Osteoblast (primary cell): ENCODE measurements around the gene UBL3. TPM values are rescaled to one million over a fixed set of nuclear protein-coding genes. Genes with fewer than 3 reads are reported as not detected.
A peak's percentile ranks its signal among the peaks of the same experiment; 100 is the strongest.

ENCODE experiments used
- DNase-seq: peaks from one replicate; pipeline ENCODE4 v3.0.0; 2011; ENCODE audit warnings: low spot score, mixed read lengths; ENCODE audit not compliant: insufficient read length; ENCODE audit errors: missing footprints
- H2AFZ ChIP-seq: 2 replicates; pipeline ENCODE4 v1.6.0; 2011; ENCODE audit warnings: mild to moderate bottlenecking, low read length
- H3K27ac ChIP-seq: 2 replicates; pipeline ENCODE4 v1.5.1; 2011; ENCODE audit warnings: mild to moderate bottlenecking, low read depth, low read length, moderate library complexity
- H3K27me3 ChIP-seq: 2 replicates; pipeline ENCODE4 v1.6.0; 2012; ENCODE audit warnings: mild to moderate bottlenecking, control low read depth, inconsistent platforms, low read length, moderate library complexity; ENCODE audit not compliant: insufficient read depth
- H3K36me3 ChIP-seq: 2 replicates; pipeline ENCODE4 v1.5.1; 2011; ENCODE audit warnings: mild to moderate bottlenecking, low read length, control low read depth, moderate library complexity; ENCODE audit not compliant: insufficient read depth
- H3K4me1 ChIP-seq: 2 replicates; pipeline ENCODE4 v1.5.1; 2011; ENCODE audit warnings: mild to moderate bottlenecking, low read length, control low read depth, moderate library complexity; ENCODE audit not compliant: insufficient read depth
- H3K4me2 ChIP-seq: 2 replicates; pipeline ENCODE4 v1.6.0; 2011; ENCODE audit warnings: mild to moderate bottlenecking, low read length; ENCODE audit not compliant: insufficient read depth
- H3K4me3 ChIP-seq: fragments of 200-600 bp; sonication (generic); 3 replicates; pipeline ENCODE4 v1.5.1; 2012; ENCODE audit warnings: mild to moderate bottlenecking, low read length, inconsistent platforms; ENCODE audit not compliant: insufficient read depth
- H3K79me2 ChIP-seq: 2 replicates; pipeline ENCODE4 v1.6.0; 2012; ENCODE audit warnings: mild to moderate bottlenecking, low read length, control low read depth, inconsistent platforms; ENCODE audit not compliant: insufficient read depth
- H3K9me3 ChIP-seq: 2 replicates; pipeline ENCODE4 v1.5.1; 2011; ENCODE audit warnings: low read depth, low read length, control low read depth
- H4K20me1 ChIP-seq: 2 replicates; pipeline ENCODE4 v1.6.0; 2012; ENCODE audit warnings: mild to moderate bottlenecking, low read length, control low read depth; ENCODE audit not compliant: insufficient read depth
- CTCF ChIP-seq: IDR thresholded peaks from 2 replicates; pipeline ENCODE4 v1.5.1; 2011; ENCODE audit warnings: mild to moderate bottlenecking, low read depth, low read length, moderate library complexity; ENCODE audit errors: extremely low read depth
- total RNA-seq: library from RNA; depleted of rRNA; stranded (reverse); fragments of >200 nt; gene quantifications from 2 replicates; pipeline ENCODE4 v1.2.3, GENCODE V29; 2012

UBL3 gene
- total RNA-seq, 1 donor, result 44.5 TPM

GRCh38 chr13:29849731-29850212, 645 bp downstream of the UBL3 start:
- DNase-seq, result peak; percentile 83
- Histone ChIP-seq H3K4me3 (peak overlapping the region; percentile 86), H3K4me2 (peak overlapping the region; percentile 78), H2AFZ (peak overlapping the region; percentile 1), H3K9me3 (no peaks in the 10 kb centered on the region), H3K27me3 (no peaks in the 10 kb centered on the region), H3K79me2 (peaks cover 50% of the 10 kb centered on the region), H3K4me1 (peaks cover 41% of the 10 kb centered on the region), H3K27ac (peak overlapping the region; percentile 91), H3K36me3 (no peaks in the 10 kb centered on the region), H4K20me1 (peaks cover 13% of the 10 kb centered on the region)
- TF ChIP-seq CTCF, result no peak

GRCh38 chr13:29849071-29849631, 1.3 kb downstream of the UBL3 start:
- H3K27me3 ChIP-seq, result no peaks in the 10 kb centered on the region
- peak overlapping the region; percentile 35 for H2AFZ ChIP-seq
- H3K27ac ChIP-seq, result peak overlapping the region; percentile 91
- no peaks in the 10 kb centered on the region for H3K36me3 ChIP-seq
- H3K9me3 ChIP-seq, result no peaks in the 10 kb centered on the region
- TF ChIP-seq CTCF, result no peak
- H3K4me2 ChIP-seq, result peak overlapping the region; percentile 78
- H3K79me2 ChIP-seq, result peaks cover 55% of the 10 kb centered on the region
- H3K4me1 ChIP-seq, result peaks cover 47% of the 10 kb centered on the region
- peak; percentile 74 for DNase-seq
- H4K20me1 ChIP-seq, result peaks cover 18% of the 10 kb centered on the region
- H3K4me3 ChIP-seq, result peak overlapping the region; percentile 86

GRCh38 chr13:29847501-29847983, 2.9 kb downstream of the UBL3 start:
- Histone ChIP-seq H2AFZ (peak overlapping the region; percentile 69), H3K4me1 (peaks cover 43% of the 10 kb centered on the region), H4K20me1 (peaks cover 21% of the 10 kb centered on the region), H3K4me3 (peak overlapping the region; percentile 74), H3K36me3 (no peaks in the 10 kb centered on the region), H3K4me2 (peak overlapping the region; percentile 82), H3K27me3 (no peaks in the 10 kb centered on the region), H3K9me3 (no peaks in the 10 kb centered on the region), H3K79me2 (peaks cover 70% of the 10 kb centered on the region), H3K27ac (peak overlapping the region; percentile 62)
- peak; percentile 82 for DNase-seq
- no peak for TF ChIP-seq CTCF

GRCh38 chr13:29846475-29847256, 3.8 kb downstream of the UBL3 start:
- H2AFZ ChIP-seq, result no peak overlapping the region
- peaks cover 37% of the 10 kb centered on the region for H3K4me1 ChIP-seq
- peaks cover 21% of the 10 kb centered on the region for H4K20me1 ChIP-seq
- H3K4me3 ChIP-seq, result peak overlapping the region; percentile 74
- peak overlapping the region; percentile 82 for H3K4me2 ChIP-seq
- no peak for TF ChIP-seq CTCF
- H3K9me3 ChIP-seq, result no peaks in the 10 kb centered on the region
- no peaks in the 10 kb centered on the region for H3K36me3 ChIP-seq
- no peaks in the 10 kb centered on the region for H3K27me3 ChIP-seq
- peak; percentile 49 for DNase-seq
- peaks cover 78% of the 10 kb centered on the region for H3K79me2 ChIP-seq
- peak overlapping the region; percentile 62 for H3K27ac ChIP-seq
